Retinal pigment epithelial cell (primary cell): Measurements from ENCODE around the gene HNRNPK.

Experiments used
- DNase-seq: peaks from one replicate; pipeline ENCODE4 v3.0.0-alpha.2; 2010; ENCODE audit warnings: low read depth
- H3K4me3 ChIP-seq: 2 replicates; pipeline ENCODE4 v1.5.1; 2011; ENCODE audit warnings: mild to moderate bottlenecking, low read length, control low read depth, moderate library complexity
- TF ChIP-seq, protein P1 (sequence below): conservative IDR thresholded peaks from 2 replicates; pipeline ENCODE4 v1.5.1; 2011; ENCODE audit warnings: low read depth, low read length, control low read depth, inconsistent platforms

Gene HNRNPK

DNA sequence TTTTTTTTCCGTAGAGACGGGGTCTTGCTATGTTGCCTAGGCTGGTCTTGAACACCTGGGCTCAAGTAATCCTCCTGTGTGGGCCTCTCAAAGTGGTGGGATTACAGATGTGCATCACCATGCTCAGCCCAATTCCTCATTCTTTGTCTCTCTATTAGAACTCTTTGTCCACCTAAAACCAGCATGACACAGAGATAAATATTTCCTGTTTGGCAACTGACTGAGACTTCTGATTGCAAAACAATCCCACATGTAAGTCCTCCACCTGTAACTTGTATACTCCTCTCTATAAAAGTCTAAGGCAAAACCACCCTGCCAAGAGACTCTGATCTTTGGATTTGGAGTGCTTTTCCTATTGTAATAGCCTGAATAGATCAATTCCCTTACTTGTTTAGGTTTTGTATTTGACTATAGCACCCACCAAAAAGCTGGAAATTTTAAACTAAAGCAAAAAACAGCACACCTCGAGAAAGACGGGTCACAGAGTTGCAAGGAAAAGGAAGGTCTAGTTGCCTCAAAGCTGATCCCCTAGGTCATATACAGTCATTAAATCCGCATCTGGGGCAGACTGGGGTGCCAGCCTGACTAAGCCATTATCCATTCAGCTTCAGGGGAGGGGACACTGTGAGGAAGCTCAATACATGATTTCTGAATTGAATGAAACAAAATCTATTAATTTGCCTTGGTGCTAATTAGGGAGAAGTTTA, 45.3 kb downstream of the HNRNPK start:
- no peak for DNase-seq
- TF ChIP-seq, protein P1, sequence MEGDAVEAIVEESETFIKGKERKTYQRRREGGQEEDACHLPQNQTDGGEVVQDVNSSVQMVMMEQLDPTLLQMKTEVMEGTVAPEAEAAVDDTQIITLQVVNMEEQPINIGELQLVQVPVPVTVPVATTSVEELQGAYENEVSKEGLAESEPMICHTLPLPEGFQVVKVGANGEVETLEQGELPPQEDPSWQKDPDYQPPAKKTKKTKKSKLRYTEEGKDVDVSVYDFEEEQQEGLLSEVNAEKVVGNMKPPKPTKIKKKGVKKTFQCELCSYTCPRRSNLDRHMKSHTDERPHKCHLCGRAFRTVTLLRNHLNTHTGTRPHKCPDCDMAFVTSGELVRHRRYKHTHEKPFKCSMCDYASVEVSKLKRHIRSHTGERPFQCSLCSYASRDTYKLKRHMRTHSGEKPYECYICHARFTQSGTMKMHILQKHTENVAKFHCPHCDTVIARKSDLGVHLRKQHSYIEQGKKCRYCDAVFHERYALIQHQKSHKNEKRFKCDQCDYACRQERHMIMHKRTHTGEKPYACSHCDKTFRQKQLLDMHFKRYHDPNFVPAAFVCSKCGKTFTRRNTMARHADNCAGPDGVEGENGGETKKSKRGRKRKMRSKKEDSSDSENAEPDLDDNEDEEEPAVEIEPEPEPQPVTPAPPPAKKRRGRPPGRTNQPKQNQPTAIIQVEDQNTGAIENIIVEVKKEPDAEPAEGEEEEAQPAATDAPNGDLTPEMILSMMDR, result no peak
- no peak overlapping the region for H3K4me3 ChIP-seq

DNA sequence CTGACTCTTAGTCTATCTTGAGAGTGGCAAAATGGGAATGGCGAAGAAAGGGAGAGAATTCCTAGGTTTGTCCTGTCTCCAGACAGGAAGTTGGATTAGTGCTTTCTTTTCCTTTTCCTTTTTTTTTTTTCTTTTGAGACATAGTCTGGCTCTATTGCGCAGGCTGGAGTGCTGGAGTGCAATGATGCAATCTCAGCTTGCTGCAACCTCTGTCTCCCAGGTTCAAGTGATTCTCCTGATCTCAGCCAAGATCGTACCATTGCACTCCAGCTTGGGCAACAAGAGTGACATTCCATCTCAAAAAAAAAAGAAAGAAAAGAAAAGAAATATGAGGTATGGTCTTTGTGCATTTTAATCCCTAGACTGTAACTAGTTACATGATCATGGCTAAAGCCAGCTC, 46.2 kb downstream of the HNRNPK start:
- DNase-seq, result no peak
- TF ChIP-seq, protein P1, result no peak
- no peak overlapping the region for H3K4me3 ChIP-seq

DNA sequence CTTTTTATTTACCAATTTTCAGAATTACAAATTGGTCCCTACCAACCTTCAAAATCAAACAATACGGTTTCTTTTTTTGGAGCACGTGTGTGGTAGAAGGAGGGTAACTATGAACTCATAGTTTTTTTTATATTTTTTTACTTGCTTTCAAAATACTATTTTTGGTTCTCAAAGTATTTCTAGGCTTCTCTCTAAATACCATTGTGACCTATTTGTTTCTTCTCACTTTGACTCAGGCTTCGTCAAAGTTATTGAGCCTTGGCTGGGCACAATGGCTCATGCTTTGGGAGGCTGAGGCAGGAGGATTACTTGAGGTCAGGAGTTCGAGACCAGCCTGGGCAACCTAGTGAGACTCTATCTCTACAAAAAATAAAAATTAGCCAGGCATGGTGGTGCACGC, 47.2 kb downstream of the HNRNPK start:
- no peak overlapping the region for H3K4me3 ChIP-seq
- TF ChIP-seq, protein P1, result no peak
- no peak for DNase-seq

DNA sequence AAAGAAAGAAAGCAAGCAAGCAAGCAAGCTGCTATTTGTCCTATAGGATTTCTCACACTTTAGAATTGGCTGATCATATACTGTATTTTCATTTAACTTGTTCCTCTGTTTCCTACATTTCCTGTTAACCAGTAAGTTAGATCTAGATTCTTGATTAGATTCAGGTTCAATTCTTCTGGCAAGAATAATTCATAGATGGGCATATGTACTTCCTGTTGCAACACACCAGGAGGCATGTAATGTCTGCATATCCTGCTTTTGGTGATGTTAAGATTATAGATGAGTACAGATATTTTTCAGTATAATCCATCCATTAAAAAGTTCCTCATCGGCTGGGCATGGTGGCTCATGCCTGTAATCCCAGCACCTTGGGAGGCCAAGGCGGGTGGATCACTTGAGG, 48.0 kb downstream of the HNRNPK start:
- no peak overlapping the region for H3K4me3 ChIP-seq
- no peak for DNase-seq
- TF ChIP-seq, protein P1, result no peak

DNA sequence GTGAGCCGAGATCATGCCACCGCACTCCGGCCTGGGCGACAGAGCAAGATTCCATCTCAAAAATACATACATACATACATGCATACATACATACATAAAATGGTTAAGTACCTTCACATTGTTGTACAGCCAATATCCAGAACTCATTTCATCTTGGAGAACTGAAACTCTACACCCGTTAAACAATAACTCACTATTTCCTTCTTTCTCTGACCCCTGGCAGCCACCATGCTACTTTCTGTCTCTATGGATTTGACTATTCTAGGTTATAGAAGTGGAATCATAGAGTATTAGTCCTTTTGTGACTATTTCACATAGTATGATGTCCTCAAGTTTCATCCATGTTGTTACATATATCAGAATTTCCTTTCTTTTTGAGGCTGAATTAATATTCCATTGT, 49.1 kb downstream of the HNRNPK start:
- TF ChIP-seq, protein P1, result no peak
- no peak overlapping the region for H3K4me3 ChIP-seq
- no peak for DNase-seq

DNA sequence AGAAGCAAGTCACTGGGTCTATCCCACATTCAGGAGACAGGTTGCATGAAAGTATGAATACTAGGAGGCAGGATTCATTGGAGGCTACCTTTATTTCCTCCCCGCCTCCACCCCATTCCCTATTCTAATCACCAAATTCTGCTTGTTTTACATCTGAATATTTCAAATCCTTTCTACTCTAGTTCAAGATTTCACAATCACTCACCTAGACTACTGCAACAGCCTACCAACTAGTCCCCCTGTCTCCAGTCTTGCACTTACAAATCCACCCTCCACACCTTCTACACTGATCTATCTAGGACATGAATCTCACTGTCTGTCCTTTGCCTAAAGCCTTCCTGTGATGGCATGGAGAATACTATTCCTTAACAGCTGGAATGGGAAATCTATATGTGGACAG, 52.4 kb downstream of the HNRNPK start:
- TF ChIP-seq, protein P1, result no peak
- no peak for DNase-seq
- no peak overlapping the region for H3K4me3 ChIP-seq

DNA sequence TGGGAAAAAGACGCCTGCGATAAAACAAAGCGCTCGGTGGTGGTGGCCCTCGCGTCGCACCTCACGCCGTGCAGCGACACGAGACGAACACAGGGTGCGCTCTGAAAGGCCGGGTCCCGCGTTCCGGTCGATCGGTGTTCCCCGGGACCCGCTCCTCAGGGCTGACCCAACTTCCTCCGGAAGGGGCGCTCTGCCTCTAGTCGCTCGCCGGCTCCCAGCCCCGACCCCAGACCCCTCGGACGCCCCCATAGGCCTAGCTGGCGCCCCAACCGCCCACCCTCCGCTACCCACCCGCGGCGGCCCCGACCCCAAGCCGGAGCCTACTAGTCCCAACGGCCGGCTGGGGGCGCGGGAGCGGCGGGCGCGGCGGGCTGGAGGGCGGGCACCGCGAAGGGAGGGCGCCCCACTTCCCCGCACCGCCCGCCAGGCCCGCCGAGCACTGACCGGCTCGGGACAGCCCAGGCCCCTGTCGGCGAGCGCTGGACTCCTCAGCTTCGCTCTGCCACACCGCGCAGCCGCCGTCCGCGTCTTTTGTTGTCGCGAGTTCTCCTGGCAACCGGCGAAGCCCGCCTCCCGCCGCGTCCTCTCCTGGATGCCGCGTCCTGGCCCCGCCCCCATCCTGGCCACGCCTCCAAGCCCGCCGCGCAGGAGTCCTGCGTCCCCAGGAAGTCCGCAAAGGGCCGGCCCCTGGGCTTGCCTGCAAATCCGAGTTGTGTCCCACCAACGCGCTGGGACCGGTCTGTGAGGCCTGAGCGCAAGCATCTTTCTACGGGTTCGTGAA, 58.9 kb downstream of the HNRNPK start, which contains the start of gene KIF27:
Gene KIF27, minus strand, starts transcription at position 506 of the 781 bp plus-strand sequence. CDS start 5,841 bp downstream, outside the sequence.
- TF ChIP-seq, protein P1, result peak; percentile 26
- DNase-seq, result peak; percentile 89
- peak within 1 kb of the TSS; percentile 63 for H3K4me3 ChIP-seq
